ENCODE results near the gene AP1S3.

DNA sequence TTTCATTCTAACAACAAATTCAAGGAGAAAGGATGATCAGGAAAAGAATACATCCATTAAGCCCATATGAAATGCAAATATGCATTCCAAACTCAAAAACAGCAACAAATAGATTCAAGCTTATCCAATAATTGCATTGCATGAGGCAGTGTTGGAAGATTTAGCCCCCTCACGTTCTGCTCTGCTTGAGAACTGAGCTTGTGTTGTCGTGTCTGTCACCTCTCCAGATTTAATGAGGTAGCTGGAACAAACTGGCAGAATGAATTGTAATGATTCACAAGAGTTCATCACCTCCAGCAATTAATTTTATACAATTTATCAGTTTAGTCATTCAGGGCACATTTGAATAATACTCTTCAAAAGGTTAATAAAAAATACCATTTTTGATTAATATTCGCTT is 54.8 kb downstream of the AP1S3 start:
- TF ChIP-seq POLR2AphosphoS5 (IDR thresholded peaks at IDR 0.05; ENCODE audit: borderline replicate concordance, low read depth, low read length) (no peak), EZH2 (IDR thresholded peaks at IDR 0.05) (no peak)
